NCI-H526 treated with DMSO at 0.1 percent for 48 hours (cell line): Measurements from ENCODE around the gene CATSPERZ.

Experiments used
- DNase-seq: peaks from one replicate; lab custom pipeline; 2025; lab: John Stamatoyannopoulos, UW

Gene CATSPERZ

DNA sequence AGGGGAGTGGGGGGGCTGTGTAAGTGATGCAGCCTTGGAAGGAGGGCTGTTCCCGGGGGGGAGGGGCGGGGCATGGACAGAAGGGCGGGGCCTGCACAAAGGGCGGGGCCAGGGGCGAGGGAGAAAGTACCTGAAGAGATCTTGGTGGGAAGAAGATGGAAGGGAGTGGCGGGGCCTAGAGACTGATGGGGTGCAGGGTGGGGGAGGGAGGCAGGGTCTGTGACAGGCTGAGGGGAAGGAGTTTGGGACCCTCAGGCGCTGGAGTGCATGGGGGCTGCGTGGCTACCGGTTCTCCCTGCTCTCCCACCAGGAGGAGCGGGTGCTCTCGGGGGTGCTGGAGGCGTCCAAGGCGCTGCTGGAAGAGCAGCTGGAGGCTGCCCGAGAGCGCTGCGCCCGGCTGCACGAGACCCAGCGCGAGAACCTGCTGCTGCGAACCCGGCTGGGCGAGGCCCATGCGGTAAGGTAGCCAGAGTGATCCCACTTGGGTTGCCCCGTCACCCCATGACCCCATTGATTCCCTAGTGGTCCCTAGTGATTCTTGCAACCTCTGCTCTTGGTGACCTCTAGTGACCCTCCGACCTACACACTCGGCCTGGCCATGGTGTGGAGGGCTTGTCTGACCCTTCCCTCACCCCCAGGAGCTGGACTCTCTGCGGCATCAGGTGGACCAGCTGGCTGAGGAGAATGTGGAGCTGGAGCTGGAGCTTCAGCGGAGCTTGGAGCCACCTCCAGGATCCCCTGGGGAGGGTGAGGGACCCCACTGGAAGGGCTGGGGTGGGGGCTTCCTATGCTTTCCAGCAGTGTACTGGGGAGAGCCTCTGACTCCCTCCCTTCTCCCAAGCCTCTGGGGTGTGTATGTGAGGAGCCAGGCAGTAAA, 42.9 kb downstream of the CATSPERZ start:
- no peak for DNase-seq

DNA sequence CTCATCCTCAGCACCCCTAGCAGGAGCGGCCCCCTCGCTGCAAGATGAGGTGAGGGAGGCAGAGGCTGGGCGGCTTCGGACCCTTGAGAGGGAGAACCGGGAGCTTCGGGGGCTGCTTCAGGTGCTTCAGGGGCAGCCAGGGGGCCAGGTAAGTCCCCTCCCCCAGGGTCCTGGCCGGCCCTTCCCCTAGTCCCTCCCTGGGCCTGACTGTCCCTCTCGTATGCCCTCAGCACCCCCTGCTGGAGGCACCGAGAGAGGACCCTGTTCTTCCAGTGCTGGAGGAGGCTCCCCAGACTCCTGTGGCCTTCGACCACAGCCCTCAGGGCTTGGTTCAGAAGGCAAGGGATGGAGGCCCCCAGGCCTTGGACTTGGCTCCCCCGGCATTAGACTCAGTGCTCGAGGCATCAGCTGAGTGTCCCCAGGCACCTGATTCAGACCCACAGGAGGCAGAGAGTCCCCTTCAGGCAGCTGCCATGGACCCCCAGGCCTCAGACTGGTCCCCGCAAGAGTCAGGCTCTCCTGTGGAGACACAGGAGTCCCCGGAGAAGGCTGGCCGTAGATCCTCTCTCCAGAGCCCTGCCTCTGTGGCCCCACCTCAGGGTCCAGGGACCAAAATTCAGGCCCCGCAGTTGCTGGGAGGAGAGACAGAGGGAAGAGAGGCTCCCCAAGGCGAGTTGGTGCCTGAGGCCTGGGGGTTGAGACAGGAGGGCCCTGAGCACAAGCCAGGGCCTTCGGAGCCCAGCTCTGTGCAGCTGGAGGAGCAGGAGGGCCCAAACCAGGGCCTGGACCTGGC, 43.8 kb downstream of the CATSPERZ start:
- no peak for DNase-seq

DNA sequence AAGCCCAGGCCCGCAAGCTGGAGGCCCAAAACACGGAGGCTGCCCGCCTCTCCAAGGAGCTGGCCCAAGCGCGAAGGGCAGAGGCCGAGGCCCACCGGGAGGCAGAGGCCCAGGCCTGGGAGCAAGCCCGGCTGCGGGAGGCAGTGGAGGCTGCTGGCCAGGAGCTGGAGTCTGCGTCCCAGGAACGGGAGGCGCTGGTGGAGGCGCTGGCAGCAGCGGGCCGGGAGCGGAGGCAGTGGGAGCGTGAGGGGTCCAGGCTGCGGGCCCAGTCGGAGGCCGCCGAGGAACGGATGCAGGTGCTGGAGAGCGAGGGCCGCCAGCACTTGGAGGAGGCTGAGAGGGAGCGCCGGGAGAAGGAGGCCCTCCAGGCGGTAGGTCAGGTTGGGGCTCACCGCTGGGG, 44.6 kb downstream of the CATSPERZ start:
- no peak for DNase-seq

DNA sequence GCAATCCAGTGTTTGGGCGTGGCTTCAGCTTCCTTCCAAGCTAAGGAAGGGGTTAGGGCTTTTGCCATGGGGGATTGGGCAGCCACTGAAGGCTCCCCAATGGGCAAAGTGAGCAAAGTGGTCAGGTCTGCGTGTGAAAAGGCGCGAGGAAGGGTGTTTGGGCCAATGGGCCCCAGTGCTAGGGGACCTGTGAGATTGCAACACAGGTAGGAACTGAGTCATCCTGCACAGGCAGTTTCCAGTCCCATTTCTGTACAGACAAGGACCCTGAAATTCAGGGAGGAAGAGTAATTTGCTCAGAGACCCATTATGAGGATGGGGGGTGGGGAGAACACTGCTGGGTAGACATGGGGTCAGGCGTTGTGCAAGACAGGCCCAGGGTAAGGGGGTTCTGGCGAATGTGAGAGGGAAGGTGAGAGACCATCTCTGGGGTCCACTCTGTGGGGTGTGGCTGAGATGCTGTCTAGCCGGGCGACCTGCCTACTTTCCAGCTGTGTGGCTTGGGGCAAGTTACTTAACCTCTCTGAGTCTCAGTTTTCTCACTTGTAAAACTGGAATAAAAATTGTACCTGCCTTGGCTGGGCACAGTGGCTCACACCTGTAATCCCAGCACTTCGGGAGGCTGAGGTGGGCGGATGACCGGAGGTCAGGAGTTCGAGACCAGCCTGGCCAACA, 47.2 kb downstream of the CATSPERZ start:
- DNase-seq = no peak

DNA sequence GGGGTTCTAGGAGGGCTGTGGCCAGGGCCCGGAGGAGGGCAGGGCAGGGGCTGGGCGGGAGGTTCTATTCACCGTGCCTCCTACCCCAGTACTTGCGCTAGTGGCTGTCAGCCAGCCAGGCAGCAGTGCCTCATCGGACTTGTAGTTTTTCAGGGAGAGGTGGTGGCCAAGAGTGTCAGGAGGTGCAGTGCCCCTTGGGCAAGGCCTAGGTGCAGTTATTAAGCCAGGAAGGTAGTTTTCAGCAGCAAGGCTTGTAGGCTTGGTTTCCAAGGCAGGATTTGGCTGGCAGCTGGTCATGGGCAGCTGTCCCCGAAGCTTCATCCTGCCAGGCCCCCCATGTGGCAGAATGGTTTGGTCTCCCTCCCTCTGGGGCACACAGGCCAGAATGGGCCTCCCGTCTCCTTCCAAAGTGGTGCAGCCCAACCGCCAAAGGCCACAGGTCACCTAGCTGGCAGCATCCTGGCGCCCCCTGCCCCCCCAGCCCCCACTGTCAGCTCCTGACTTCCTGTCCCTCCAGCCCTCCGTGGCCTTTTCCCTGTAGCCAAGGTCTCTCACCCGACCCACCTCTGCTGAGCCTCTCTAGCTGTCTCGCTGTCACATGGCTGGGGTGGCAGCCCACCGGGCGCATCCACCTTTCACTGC, 48.3 kb downstream of the CATSPERZ start:
- no peak for DNase-seq

DNA sequence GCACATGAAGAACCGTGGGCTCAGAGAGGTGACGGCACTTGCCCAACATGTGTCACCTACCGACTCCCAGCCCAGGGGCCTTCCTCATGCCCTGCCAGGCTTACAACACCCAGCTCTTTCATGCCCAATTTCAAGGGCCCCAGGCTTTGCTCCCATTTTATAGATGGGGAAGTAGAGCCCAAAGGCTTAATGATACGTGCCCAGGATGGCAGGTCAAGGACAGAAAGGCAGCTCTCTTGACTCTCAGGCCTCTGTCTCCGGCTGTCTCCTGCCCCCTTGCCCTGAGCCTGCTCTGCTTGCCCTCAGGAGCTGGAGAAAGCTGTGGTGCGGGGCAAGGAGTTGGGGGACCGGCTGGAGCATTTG, 48.8 kb downstream of the CATSPERZ start:
- no peak for DNase-seq

DNA sequence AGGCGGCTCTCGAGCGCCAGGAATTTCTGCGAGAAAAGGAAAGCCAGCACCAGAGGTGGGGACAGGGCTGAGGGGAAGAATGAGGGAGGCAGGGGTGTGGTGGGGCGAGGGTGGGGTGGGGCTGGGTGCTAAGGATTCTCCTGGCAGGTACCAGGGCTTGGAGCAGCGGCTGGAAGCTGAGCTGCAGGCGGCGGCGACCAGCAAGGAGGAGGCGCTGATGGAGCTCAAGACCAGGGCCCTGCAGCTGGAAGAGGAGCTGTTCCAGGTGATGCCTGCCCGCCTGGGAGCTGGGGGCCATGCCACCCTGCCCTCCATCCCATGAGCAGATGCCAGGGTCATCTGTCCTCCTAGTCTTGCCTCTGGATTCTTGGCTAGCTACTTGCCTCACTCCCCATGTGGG, 49.2 kb downstream of the CATSPERZ start:
- DNase-seq = no peak

DNA sequence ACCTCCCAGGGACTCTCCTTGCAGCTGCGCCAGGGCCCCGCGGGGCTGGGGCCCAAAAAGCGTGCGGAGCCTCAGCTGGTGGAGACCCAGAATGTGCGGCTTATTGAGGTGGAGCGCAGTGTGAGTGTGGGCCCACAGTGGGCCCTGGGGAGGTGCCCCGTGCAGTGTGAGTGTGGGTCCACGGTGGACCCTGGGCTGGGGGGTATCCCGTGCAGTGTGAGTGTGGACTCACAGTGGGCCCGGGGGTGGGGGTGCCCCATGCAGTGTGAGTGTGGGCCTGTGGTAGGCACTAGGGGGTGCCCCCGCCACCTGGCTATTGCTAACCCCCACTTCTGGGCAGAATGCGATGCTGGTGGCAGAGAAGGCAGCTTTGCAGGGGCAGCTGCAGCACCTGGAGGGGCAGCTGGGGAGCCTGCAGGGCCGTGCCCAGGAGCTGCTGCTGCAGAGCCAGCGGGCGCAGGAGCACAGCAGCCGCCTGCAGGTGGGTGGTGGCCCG, 51.0 kb downstream of the CATSPERZ start:
- no peak for DNase-seq

DNA sequence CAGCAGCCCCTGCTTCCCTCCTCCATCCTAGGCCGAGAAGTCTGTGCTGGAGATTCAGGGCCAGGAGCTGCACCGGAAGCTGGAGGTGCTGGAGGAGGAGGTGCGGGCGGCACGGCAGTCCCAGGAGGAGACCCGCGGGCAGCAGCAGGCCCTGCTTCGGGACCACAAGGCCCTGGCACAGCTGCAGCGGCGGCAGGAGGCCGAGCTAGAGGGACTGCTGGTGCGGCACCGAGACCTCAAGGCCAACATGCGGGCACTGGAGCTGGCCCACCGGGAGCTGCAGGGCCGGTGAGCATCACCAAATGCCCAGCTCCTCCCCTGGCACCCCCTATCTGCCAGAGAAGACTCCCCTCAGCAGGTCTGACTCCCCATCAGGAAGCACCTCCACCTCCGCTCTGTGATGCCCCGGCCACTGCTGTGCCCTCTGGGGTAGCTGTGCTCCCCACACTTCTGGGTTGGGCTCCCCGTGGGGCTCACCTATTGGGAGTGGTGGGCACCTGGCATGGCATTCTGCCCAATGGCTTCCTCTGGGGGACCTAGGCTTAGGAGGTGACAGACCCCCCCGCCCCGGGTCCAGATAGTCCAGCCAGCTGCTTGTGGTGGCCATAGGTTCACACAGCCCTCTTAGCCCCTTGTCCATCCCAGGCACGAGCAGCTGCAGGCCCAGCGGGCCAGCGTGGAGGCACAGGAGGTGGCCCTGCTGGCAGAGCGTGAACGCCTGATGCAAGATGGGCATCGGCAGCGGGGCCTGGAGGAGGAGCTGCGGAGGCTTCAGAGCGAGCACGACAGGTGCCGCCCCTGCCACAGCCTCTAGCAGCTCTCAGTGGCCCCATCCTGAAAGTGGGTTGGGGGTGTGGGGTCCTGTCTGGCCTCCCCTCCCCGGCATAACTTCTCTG, 52.2 kb downstream of the CATSPERZ start:
- DNase-seq = no peak

DNA sequence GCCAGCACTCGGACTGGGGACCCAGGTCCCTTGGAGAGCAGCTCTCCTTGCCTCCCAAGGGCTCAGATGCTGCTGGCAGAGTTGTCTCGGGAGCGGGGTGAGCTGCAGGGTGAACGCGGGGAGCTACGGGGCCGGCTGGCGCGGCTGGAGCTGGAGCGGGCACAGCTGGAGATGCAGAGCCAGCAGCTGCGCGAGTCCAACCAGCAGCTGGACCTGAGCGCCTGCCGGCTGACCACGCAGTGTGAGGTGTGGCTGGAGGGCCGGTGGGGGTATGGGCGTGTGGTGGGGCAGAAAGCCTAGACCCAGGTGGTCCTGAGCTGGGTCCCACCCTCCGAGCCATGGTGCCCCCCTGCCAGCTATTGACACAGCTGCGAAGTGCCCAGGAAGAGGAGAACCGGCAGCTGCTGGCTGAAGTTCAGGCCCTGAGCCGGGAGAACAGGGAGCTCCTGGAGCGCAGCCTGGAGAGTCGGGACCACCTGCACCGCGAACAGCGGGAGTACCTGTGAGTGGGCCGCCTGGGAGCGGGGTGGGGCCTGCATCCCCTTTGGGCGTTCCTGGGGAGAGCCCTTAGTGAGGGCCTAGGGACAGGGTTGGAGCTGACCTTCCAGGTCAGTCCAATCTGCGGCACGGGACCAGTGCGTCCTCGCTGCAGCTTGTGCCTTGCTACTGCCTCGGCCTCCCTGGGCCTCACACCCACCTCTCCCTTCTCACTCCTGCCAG, 53.0 kb downstream of the CATSPERZ start:
- DNase-seq = no peak

DNA sequence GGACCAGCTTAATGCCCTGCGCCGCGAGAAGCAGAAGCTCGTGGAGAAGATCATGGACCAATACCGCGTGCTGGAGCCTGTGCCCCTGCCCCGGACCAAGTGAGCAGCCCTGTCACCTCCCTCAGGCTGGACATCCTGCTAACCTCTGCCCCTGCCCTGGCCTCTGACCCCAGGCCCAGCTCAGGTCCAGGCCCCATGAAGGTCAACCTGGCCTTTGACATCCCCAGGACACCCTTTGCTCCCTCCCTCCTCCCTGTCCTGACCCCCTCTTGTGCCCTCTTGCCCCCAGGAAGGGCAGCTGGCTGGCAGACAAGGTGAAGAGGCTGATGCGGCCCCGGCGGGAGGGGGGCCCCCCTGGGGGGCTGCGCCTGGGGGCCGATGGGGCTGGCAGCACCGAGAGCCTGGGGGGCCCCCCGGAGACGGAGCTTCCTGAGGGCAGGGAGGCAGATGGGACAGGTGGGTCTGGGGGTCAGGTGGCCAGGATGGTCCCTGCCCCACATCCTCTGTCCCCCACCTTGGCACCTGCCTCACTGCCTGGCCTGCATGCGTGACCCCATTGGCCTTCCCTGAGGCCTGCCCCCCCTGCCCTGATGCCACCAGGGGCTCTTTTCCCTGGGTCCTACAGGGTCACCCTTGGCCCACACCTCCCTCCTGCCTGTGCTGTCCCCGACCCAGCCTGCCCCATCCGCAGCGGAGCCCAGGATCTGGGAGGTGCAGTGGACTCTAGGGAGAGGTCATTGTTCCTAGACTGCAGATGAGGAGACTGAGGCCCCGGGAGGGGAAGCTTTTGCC, 53.8 kb downstream of the CATSPERZ start:
- DNase-seq = no peak
